Astrocyte (in vitro differentiated cells and primary cell): Measurements from ENCODE around the gene CACNA2D1.

Source experiments
- EZH2 ChIP-seq: IDR thresholded peaks from 2 replicates; pipeline ENCODE4 v1.6.1; 2012; ENCODE audit warnings: mild to moderate bottlenecking, low read length, inconsistent platforms; ENCODE audit not compliant: insufficient read depth
- TF ChIP-seq, protein P1 (sequence below): IDR thresholded peaks from 2 replicates; pipeline ENCODE4 v1.5.1; 2011; ENCODE audit warnings: low read depth, mild to moderate bottlenecking, inconsistent platforms, low read length, moderate library complexity; ENCODE audit not compliant: insufficient read depth

- TF ChIP-seq, protein P1, sequence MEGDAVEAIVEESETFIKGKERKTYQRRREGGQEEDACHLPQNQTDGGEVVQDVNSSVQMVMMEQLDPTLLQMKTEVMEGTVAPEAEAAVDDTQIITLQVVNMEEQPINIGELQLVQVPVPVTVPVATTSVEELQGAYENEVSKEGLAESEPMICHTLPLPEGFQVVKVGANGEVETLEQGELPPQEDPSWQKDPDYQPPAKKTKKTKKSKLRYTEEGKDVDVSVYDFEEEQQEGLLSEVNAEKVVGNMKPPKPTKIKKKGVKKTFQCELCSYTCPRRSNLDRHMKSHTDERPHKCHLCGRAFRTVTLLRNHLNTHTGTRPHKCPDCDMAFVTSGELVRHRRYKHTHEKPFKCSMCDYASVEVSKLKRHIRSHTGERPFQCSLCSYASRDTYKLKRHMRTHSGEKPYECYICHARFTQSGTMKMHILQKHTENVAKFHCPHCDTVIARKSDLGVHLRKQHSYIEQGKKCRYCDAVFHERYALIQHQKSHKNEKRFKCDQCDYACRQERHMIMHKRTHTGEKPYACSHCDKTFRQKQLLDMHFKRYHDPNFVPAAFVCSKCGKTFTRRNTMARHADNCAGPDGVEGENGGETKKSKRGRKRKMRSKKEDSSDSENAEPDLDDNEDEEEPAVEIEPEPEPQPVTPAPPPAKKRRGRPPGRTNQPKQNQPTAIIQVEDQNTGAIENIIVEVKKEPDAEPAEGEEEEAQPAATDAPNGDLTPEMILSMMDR, result no peak
- TF ChIP-seq EZH2, result no peak
Observed at GRCh38 chr7:81983406-81983805, 460.2 kb downstream of the CACNA2D1 start.
